CD14-positive monocyte (primary cell): Measurements from ENCODE around the gene SNX15. TPM values are rescaled to one million over a fixed set of nuclear protein-coding genes. Genes with fewer than 3 reads are reported as not detected.
"Not testable (repeated sequence)": the region's sequence is repeated elsewhere in the genome, so short reads cannot be mapped to it uniquely, and the experiment has no call there.

Experiments used
- DNase-seq, 3 donors: peaks; one replicate each; pipeline ENCODE4 v3.0.0-alpha.2; 2011 to 2022
- H2AFZ ChIP-seq: 2 replicates; pipeline ENCODE4 v1.6.0; 2012; ENCODE audit warnings: mild to moderate bottlenecking, low read depth, low read length, inconsistent platforms; ENCODE audit not compliant: insufficient read depth, poor library complexity, severe bottlenecking
- H3K27ac ChIP-seq, 2 donors: 1 replicate in 1 of 2; 2 replicates in 1 of 2; pipeline ENCODE4 v1.5.1; 2012 to 2013; ENCODE audit warnings: low read length in 2 of 2, control low read depth in 1 of 2, inconsistent platforms in 1 of 2, low read depth in 1 of 2, mild to moderate bottlenecking in 1 of 2
- H3K27me3 ChIP-seq, 2 donors: one replicate each; pipeline versions ENCODE4 v1.6.0 to v1.6.1; 2011 to 2013; ENCODE audit warnings: low read length in 2 of 2; ENCODE audit not compliant: control insufficient read depth in 2 of 2, insufficient read depth in 2 of 2
- H3K36me3 ChIP-seq, 2 donors: replicated peaks in 1 of 2; 1 replicate in 1 of 2; 2 replicates in 1 of 2; pipeline versions ENCODE4 v1.5.1 to v1.6.1; 2012 to 2013; ENCODE audit warnings: low read length in 2 of 2, control low read depth in 1 of 2, inconsistent platforms in 1 of 2, mild to moderate bottlenecking in 1 of 2; ENCODE audit not compliant: insufficient read depth in 2 of 2, control insufficient read depth in 1 of 2
- H3K4me1 ChIP-seq, 2 donors: 1 replicate in 1 of 2; 2 replicates in 1 of 2; pipeline versions ENCODE4 v1.5.1 to v1.6.1; 2012 to 2013; ENCODE audit warnings: low read length in 2 of 2, control low read depth in 1 of 2, inconsistent platforms in 1 of 2, mild to moderate bottlenecking in 1 of 2, moderate library complexity in 1 of 2; ENCODE audit not compliant: insufficient read depth in 2 of 2, control insufficient read depth in 1 of 2
- H3K4me2 ChIP-seq: replicated peaks from 2 replicates; pipeline ENCODE3; 2012; ENCODE audit warnings: low read length, moderate library complexity, mild to moderate bottlenecking; ENCODE audit not compliant: poor library complexity, severe bottlenecking; ENCODE audit errors: extremely low read depth
- H3K4me3 ChIP-seq, 3 experiments: fragments of 200-600 bp in 1 of 3; sonication (generic) in 1 of 3; replicated peaks in 1 of 3; 1 replicate in 2 of 3; 2 replicates in 1 of 3; pipeline ENCODE4 v1.5.1; 2011 to 2013; ENCODE audit warnings: low read length in 3 of 3, mild to moderate bottlenecking in 3 of 3, control low read depth in 2 of 3, low read depth in 2 of 3, inconsistent platforms in 1 of 3, moderate library complexity in 1 of 3
- H3K79me2 ChIP-seq: 2 replicates; pipeline ENCODE4 v1.6.0; 2012; ENCODE audit warnings: mild to moderate bottlenecking, control low read depth, inconsistent platforms, low read length, moderate library complexity; ENCODE audit not compliant: insufficient read depth
- H3K9ac ChIP-seq: 2 replicates; pipeline ENCODE4 v1.6.0; 2017; ENCODE audit warnings: low read length, mild to moderate bottlenecking; ENCODE audit not compliant: insufficient read depth, poor library complexity, severe bottlenecking
- H3K9me3 ChIP-seq, 2 donors: replicated peaks in 1 of 2; 1 replicate in 1 of 2; 2 replicates in 1 of 2; pipeline versions ENCODE4 v1.5.1 to v1.6.1; 2012 to 2013; ENCODE audit warnings: low read length in 2 of 2, control low read depth in 1 of 2; ENCODE audit not compliant: control insufficient read depth in 1 of 2, insufficient read depth in 1 of 2
- H4K20me1 ChIP-seq: 2 replicates; pipeline ENCODE4 v1.6.0; 2012; ENCODE audit warnings: mild to moderate bottlenecking, low read length, control low read depth, moderate library complexity; ENCODE audit not compliant: insufficient read depth
- H3K27ac Mint-ChIP-seq, 7 donors: one replicate each; pipeline ENCODE4 v1.8.0; 2020; ENCODE audit warnings: mild to moderate bottlenecking in 7 of 7, mixed read lengths in 7 of 7, moderate library complexity in 6 of 7, inconsistent platforms in 2 of 7
- H3K27me3 Mint-ChIP-seq, 3 donors: one replicate each; pipeline ENCODE4 v1.8.0; 2021 to 2022; ENCODE audit warnings: low read depth in 3 of 3, mild to moderate bottlenecking in 3 of 3, mixed read lengths in 3 of 3, moderate library complexity in 3 of 3, inconsistent platforms in 1 of 3
- H3K36me3 Mint-ChIP-seq, 2 donors: one replicate each; pipeline ENCODE4 v1.8.0; 2020; ENCODE audit warnings: mixed read lengths in 2 of 2, inconsistent platforms in 1 of 2, mild to moderate bottlenecking in 1 of 2
- H3K4me1 Mint-ChIP-seq: one replicate; pipeline ENCODE4 v1.8.0; 2020; ENCODE audit warnings: mild to moderate bottlenecking, mixed read lengths
- H3K4me3 Mint-ChIP-seq, 2 donors: one replicate each; pipeline ENCODE4 v1.8.0; 2020; ENCODE audit warnings: mild to moderate bottlenecking in 2 of 2, mixed read lengths in 2 of 2, moderate library complexity in 1 of 2
- H3K9me3 Mint-ChIP-seq, 7 donors: one replicate each; pipeline ENCODE4 v1.8.0; 2020 to 2022; ENCODE audit warnings: mixed read lengths in 7 of 7, mild to moderate bottlenecking in 6 of 7, moderate library complexity in 6 of 7, inconsistent platforms in 2 of 7
- WGBS: methylation state at CpG from one replicate; pipeline ENCODE4 v1.1.5; 2013; ENCODE audit warnings: missing lambda C conversion rate; ENCODE audit not compliant: insufficient coverage; 5-methylcytosine and 5-hydroxymethylcytosine counted together
- intact Hi-C, 2 donors: fragments of 100-400 bp; cut with micrococcal nuclease; formaldehyde crosslinking; loops; one replicate each; pipeline versions ENCODE4 v1.15.0 to v1.15.1; 2023
- polyA plus RNA-seq, 3 donors: library from polyadenylated mRNA; depleted of rRNA in 1 of 3; unstranded in 2 of 3; stranded (reverse) in 1 of 3; fragments of 300-500 nt in 2 of 3; fragments of >200 nt in 1 of 3; fragmentation: Illumina TruSeq in 2 of 3; gene quantifications; 1 replicate in 2 of 3; 2 replicates in 1 of 3; pipeline ENCODE4 v1.2.3, GENCODE V29; 2012 to 2021
- TF ChIP-seq, protein P1 (sequence below): fragments of 200-600 bp; IDR thresholded peaks from one replicate; pipeline ENCODE4 v1.8.0; 2022; ENCODE audit warnings: antibody characterized with exemption, mild to moderate bottlenecking

Gene SNX15
- polyA plus RNA-seq, 3 donors: 16.2 to 26.7 (median 17.8) TPM

DNA sequence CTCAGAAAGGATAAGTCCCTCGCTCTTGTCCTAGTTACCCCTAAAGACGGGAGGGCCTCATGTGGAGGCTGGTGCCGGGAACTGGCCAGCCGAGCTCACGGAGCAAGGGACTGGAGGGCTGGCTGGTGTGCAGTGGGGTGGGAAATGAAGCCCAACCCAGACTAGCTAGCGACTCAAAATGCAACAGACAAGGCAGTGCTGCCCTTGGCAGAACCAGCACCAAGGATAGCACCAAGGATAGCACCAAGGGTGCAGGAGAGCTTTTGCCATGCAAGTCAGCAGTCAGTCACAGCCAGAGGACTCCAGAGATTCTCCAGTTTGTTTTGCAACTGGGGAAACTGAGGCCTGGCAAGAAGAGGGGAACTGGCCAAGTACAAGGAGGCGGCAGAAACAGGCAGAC lies 24.0 kb upstream of the SNX15 start:
- Histone ChIP-seq H2AFZ (no peak overlapping the region), H3K9me3 (no peaks in the 10 kb centered on the region), H3K27me3 (no peaks in the 10 kb centered on the region), H3K9ac (no peak overlapping the region), H3K27ac (no peak overlapping the region), H3K4me2 (no peak overlapping the region), H3K36me3 (no peaks in the 10 kb centered on the region), H3K4me1 (no peaks in the 10 kb centered on the region), H3K79me2 (no peaks in the 10 kb centered on the region), H3K4me3 (no peak overlapping the region), H4K20me1 (no peaks in the 10 kb centered on the region)
- H3K27ac Mint-ChIP-seq: no peak overlapping the region
- no peaks in the 10 kb centered on the region for H3K36me3 Mint-ChIP-seq
- WGBS: 89% methylated on average over 4 of the region's 7 CpGs
- intact Hi-C loops: no loop called here
- TF ChIP-seq, protein P1, sequence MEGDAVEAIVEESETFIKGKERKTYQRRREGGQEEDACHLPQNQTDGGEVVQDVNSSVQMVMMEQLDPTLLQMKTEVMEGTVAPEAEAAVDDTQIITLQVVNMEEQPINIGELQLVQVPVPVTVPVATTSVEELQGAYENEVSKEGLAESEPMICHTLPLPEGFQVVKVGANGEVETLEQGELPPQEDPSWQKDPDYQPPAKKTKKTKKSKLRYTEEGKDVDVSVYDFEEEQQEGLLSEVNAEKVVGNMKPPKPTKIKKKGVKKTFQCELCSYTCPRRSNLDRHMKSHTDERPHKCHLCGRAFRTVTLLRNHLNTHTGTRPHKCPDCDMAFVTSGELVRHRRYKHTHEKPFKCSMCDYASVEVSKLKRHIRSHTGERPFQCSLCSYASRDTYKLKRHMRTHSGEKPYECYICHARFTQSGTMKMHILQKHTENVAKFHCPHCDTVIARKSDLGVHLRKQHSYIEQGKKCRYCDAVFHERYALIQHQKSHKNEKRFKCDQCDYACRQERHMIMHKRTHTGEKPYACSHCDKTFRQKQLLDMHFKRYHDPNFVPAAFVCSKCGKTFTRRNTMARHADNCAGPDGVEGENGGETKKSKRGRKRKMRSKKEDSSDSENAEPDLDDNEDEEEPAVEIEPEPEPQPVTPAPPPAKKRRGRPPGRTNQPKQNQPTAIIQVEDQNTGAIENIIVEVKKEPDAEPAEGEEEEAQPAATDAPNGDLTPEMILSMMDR: no peak
- DNase-seq: no peak
- H3K27me3 Mint-ChIP-seq: peaks cover 4 to 8% (median 6%) of the 10 kb centered on the region in 3 donors
- no peaks in the 10 kb centered on the region for H3K9me3 Mint-ChIP-seq
- H3K4me1 Mint-ChIP-seq: peaks cover 3% of the 10 kb centered on the region
- H3K4me3 Mint-ChIP-seq: no peak overlapping the region

DNA sequence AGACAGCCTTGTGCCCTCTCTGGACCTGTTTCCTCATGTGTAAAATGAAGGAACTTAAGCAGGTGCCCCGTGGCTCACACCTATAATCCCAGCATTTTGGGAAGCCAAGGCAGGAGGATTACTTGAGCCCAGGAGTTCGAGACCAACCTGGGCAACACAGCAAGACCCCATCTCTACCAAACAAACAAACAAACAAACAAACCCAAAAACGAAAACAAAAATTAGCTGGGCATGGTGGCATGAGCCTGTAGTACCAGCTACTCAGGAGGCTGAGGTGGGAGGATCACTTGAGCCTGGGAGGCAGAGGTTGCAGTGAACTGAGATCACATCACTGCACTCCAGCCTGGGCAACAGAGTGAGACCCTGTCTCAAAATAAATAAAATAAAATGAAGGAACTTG lies 23.3 kb upstream of the SNX15 start:
- H3K4me1 ChIP-seq, H3K4me3 Mint-ChIP-seq, H3K4me1 Mint-ChIP-seq, H3K9ac ChIP-seq, H3K36me3 Mint-ChIP-seq, H3K4me2 ChIP-seq, H3K79me2 ChIP-seq, H4K20me1 ChIP-seq, H2AFZ ChIP-seq, intact Hi-C loops, H3K9me3 Mint-ChIP-seq, H3K36me3 ChIP-seq, H3K27ac Mint-ChIP-seq, H3K9me3 ChIP-seq, H3K27me3 ChIP-seq, H3K27ac ChIP-seq, DNase-seq, H3K4me3 ChIP-seq, H3K27me3 Mint-ChIP-seq: not testable (repeated sequence)
- WGBS: 80% methylated on average over 1 of the region's 3 CpGs
